NCI-H2171 (cell line): ENCODE data around the gene SLC26A9.
A peak's percentile ranks its signal among the peaks of the same experiment; 100 is the strongest.

Experiments used
- DNase-seq: peaks from one replicate; lab custom pipeline; 2025; lab: John Stamatoyannopoulos, UW

The SLC26A9 gene

GRCh38 chr1:205947024-205947423 lies 3.8 kb upstream of the SLC26A9 start:
- DNase-seq: no peak

- DNase-seq: no peak
Measured at GRCh38 chr1:205945069-205945468, 1.8 kb upstream of the SLC26A9 start.

GRCh38 chr1:205944525-205944924 lies 1.3 kb upstream of the SLC26A9 start:
- DNase-seq: no peak

GRCh38 chr1:205942631-205943159 lies 561 bp downstream of the SLC26A9 start:
- no peak for DNase-seq

- DNase-seq: no peak
Measured at GRCh38 chr1:205940710-205941109, 2.5 kb downstream of the SLC26A9 start.

GRCh38 chr1:205939690-205940330 lies 3.4 kb downstream of the SLC26A9 start:
- peak; percentile 90 for DNase-seq

- no peak for DNase-seq
Measured at GRCh38 chr1:205938682-205939081, 4.6 kb downstream of the SLC26A9 start.

GRCh38 chr1:205936846-205937586 lies 6.2 kb downstream of the SLC26A9 start:
- no peak for DNase-seq

- no peak for DNase-seq
Measured at GRCh38 chr1:205936311-205936710, 6.9 kb downstream of the SLC26A9 start.

- DNase-seq: no peak
Measured at GRCh38 chr1:205935869-205936268, 7.4 kb downstream of the SLC26A9 start.

- DNase-seq: no peak
Measured at GRCh38 chr1:205934788-205935187, 8.5 kb downstream of the SLC26A9 start.

GRCh38 chr1:205933671-205934618 lies 9.3 kb downstream of the SLC26A9 start:
- DNase-seq: no peak

- no peak for DNase-seq
Measured at GRCh38 chr1:205932776-205933175, 10.5 kb downstream of the SLC26A9 start.

GRCh38 chr1:205930799-205931281 lies 12.4 kb downstream of the SLC26A9 start:
- no peak for DNase-seq

GRCh38 chr1:205930195-205930577 lies 13.1 kb downstream of the SLC26A9 start:
- no peak for DNase-seq

GRCh38 chr1:205929496-205930194 lies 13.6 kb downstream of the SLC26A9 start:
- no peak for DNase-seq

- no peak for DNase-seq
Measured at GRCh38 chr1:205928317-205928716, 14.9 kb downstream of the SLC26A9 start.

GRCh38 chr1:205927676-205928075 lies 15.6 kb downstream of the SLC26A9 start:
- DNase-seq: no peak

- DNase-seq: no peak
Measured at GRCh38 chr1:205927247-205927646, 16.0 kb downstream of the SLC26A9 start.

GRCh38 chr1:205926636-205927035 lies 16.6 kb downstream of the SLC26A9 start:
- no peak for DNase-seq

- no peak for DNase-seq
Measured at GRCh38 chr1:205926213-205926612, 17.0 kb downstream of the SLC26A9 start.

GRCh38 chr1:205925736-205926135 lies 17.5 kb downstream of the SLC26A9 start:
- no peak for DNase-seq
